GM10847 (cell line): ENCODE data around the gene GOLGA3.

ENCODE experiments used
- POLR2A ChIP-seq: IDR thresholded peaks from 2 replicates; pipeline ENCODE4 v1.6.1; 2011; ENCODE audit not compliant: insufficient read length; ENCODE audit errors: extremely low read depth

The GOLGA3 gene

GRCh38 chr12:132828706-132829534 is at the start of gene GOLGA3:
Gene GOLGA3, minus strand, starts transcription at chr12:132828869. Its CDS starts 6,741 bp downstream, at chr12:132822128.
- TF ChIP-seq POLR2A, result peak; percentile 81

GRCh38 chr12:132874175-132874574 is 45.5 kb upstream of the GOLGA3 start:
- TF ChIP-seq POLR2A, result no peak

DNA sequence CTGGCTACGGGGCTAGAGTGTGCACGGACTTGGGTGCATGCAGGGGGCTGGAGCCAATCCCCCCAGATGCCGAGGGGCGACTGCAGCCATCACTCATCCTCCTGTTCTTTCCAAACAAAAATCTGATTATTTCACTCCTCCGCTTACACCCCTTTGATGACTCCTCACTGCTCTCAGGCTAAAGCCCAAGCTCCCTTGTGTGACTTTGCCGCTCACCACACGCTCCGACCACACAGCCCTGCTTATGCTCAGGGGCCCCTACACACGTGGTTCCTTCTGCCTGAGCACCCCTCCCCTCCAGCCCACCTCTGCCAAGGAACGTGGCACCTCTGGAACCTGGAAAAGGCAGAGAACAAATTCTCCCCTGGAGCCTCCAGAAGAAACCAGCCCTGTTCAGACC is 45.1 kb upstream of the GOLGA3 start:
- no peak for TF ChIP-seq POLR2A

DNA sequence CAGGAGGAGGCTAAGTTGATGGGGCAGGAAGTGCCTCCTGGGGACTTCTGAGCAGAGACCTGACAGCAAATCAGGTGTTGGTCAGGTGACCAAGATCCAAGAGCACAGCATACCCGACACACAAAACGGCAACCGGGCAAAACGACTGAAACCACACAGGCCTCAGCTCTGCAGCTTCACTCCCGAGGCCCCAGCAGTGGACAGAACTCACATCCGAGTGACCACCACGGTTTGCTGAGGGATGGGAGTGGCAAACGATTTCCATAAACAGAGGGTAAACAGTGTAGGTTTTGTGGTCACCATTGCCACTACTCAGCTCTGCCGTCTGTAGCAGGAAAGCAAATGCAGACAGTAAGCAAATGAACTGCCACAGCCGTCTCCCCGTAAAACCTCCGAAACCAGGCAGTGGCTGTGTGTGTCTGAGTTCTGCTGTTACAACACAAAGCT is 44.3 kb upstream of the GOLGA3 start:
- no peak for TF ChIP-seq POLR2A

DNA sequence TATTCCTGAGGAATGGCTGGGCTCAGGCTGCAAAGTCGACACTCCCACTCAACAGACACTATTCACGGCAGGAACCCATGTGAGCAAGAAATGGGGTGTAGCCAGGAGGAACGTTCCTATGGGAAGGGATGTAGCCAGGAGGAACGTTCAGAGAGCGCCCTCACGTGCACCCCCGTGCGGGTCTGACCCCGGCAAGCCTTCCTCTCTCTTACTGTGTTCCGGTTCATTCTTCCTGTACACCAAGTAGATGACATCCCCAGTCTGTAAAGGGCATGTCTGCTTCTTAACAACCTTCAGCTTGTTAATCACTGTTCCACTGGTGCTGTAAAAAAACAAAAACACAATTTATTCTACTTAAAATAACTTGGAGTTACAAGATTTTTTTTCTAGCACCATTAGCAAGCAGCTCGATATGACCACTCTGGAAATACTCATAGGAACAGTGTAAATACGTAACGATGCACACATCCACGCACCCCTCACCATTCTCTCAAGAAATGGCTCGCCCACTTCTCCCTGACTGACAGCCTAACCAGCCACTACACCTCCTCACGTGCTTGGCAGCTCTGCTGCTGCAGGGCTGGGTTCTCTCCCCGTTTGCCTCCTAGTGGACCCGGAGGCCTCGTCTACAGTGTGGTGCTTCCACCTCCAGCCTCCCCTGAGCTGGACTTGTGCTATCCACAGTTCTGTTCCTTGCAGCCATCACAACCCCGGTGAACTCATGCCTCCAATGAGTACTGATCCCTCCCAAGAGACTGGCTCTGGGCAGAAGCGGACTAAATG is 43.6 kb upstream of the GOLGA3 start:
- TF ChIP-seq POLR2A, result no peak

- no peak for TF ChIP-seq POLR2A
These were observed 40.9 kb upstream of the GOLGA3 start for GRCh38 chr12:132869551-132869950.

DNA sequence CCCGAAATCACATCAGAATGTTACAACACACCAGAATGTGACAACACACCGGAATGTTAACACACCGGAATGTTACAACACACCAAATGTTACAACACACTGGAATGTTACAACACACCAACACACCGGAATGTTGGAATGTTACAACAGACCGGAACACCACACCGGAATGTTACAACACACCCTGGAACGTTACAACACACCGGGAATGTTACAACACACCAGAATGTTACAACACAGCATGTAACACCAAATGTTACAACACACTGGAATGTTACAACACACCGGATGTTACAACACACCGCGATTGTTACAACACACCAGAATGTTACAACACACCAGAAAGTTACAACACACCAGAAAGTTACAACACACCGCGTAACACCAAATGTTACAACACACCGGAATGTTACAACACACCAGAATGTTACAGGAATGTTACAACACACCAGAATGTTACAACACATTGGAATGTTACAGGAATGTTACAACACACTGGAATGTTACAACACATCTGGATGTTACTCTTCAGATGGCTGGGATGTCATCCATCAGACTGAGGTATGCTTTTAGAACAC is 37.7 kb upstream of the GOLGA3 start:
- no peak for TF ChIP-seq POLR2A

DNA sequence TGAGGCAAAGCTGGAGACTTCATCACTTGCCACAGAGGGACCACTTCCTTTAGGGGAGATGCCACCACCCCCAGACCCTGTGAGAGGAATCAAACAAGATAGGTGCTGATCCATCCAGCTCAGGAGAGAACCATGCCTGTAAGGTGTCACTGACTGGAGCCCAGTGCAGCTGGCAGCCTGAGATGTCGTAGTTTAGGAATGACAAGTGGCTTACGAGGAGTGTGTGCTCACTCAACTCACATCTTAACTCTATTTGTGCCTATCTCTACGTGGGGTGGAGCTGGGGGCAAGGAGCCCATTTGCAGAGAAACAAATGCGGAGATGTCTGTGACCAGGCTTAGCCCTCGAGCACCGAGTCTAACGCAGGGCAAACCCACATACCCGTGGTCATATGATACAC is 32.9 kb upstream of the GOLGA3 start:
- no peak for TF ChIP-seq POLR2A

GRCh38 chr12:132858718-132859266 is 30.1 kb upstream of the GOLGA3 start:
- no peak for TF ChIP-seq POLR2A

GRCh38 chr12:132856581-132856980 is 27.9 kb upstream of the GOLGA3 start:
- TF ChIP-seq POLR2A, result no peak

DNA sequence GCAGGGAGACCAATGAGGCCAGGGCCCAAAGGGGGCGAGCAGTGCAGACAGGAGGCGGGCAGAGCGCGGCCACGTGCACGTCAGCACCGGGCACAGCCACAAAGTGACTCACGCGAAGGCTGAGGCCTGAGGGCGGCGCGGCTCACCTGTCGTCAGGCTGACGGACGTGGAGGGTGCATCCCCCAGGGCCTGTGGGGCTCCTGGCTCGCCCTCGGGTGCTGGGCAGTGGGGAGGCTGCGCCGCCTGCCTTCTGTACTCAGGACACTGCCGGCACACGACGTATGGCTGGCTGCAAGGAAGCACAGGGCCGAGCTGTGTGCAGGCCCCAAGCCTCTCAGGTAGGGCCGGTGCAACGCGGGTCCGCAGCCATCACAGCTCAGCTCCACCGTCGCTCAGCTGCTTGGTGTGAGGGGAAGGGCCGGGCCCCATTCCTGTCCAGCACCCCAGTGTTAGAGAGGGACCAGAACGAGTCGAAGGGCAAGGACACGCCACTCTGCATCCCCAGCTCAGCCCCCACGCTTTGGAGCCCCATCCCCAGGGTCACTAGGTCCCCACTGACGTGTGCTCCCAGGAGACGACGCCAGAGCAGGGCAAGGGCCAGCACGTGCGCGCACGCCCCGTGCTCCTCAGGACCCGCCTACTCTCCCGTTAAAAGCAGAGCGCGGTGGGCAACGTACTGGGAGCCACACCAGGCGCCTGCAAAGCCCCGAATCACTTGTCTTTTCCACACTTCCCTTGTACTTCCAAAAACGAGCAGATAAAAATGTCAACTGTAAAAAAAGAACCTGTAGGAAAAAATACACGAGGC is 24.8 kb upstream of the GOLGA3 start:
- TF ChIP-seq POLR2A, result no peak

GRCh38 chr12:132852496-132852895 is 23.8 kb upstream of the GOLGA3 start:
- TF ChIP-seq POLR2A, result no peak

DNA sequence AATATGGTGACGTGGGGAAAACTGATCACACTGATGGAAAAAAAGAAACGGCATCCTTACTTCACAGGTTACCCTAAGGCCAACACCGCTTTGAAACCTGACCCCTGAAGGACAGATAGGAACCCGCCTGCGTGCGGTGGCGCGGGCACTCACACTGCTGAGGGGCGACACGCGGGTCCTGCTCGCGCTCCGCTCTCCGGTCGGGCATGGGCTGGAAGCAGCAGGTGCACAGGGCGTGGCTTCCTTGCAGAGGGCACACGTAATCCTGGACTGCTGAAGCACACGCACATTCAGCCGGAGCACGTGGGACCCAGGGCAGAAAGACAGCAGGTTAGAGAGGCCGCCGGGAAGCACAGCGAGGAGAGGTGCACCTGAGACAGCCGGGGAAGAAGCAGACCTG is 22.8 kb upstream of the GOLGA3 start:
- no peak for TF ChIP-seq POLR2A

GRCh38 chr12:132850291-132850690 is 21.6 kb upstream of the GOLGA3 start:
- TF ChIP-seq POLR2A, result no peak

DNA sequence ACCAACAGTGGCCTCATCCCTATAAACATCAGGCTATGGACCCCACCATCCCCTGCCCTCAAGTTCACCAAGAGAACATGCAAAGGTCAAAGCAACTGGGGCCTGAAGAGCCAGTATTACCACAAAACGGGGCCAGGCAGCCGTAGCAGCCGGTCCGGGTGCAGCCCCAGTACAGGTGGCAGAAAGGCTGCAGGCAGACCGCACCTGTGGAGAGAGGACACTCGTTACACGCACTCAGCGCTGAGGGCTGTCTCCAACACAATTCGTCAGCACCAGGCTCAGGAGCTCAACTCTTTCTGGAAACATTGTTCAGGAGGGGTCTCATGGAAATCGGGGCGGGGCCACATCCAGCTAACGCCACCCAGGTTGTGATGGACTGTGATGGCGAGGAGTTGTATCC is 19.9 kb upstream of the GOLGA3 start:
- no peak for TF ChIP-seq POLR2A
